Mammary epithelial cell (primary cell): ENCODE data around the gene ANKRD29.

Source experiments
- EZH2 ChIP-seq: IDR thresholded peaks from 2 replicates; pipeline ENCODE4 v1.6.1; 2012; ENCODE audit warnings: low read length, inconsistent platforms, borderline replicate concordance
- TF ChIP-seq, protein P1 (sequence below), 2 donors: IDR thresholded peaks in 1 of 2; conservative IDR thresholded peaks in 1 of 2; 2 replicates each; pipeline ENCODE4 v1.5.1; 2011 to 2012; ENCODE audit warnings: inconsistent platforms in 2 of 2, low read length in 2 of 2, mild to moderate bottlenecking in 2 of 2, control low read depth in 1 of 2, low read depth in 1 of 2; ENCODE audit not compliant: insufficient read depth in 1 of 2; ENCODE audit errors: extremely low read depth in 1 of 2

DNA sequence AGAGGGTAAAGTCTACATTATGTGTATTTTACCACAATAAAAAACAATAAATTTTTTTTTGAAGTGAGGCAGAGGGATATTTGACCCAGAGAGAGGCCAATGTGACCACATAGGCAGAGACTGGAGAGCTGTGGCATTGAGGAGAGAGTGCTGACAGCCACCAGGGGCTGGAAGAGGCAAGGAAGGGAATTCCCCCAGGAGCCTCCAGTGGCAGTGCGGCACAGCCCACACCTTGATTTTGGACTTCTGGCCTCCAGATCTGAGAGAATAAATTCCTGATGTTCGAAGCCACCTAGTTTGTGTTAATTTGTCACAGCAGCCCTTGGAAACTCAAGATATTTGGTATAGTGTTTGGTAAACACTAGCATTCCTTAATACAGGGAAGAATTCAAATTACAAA, 22.7 kb downstream of the ANKRD29 start:
- TF ChIP-seq, protein P1, sequence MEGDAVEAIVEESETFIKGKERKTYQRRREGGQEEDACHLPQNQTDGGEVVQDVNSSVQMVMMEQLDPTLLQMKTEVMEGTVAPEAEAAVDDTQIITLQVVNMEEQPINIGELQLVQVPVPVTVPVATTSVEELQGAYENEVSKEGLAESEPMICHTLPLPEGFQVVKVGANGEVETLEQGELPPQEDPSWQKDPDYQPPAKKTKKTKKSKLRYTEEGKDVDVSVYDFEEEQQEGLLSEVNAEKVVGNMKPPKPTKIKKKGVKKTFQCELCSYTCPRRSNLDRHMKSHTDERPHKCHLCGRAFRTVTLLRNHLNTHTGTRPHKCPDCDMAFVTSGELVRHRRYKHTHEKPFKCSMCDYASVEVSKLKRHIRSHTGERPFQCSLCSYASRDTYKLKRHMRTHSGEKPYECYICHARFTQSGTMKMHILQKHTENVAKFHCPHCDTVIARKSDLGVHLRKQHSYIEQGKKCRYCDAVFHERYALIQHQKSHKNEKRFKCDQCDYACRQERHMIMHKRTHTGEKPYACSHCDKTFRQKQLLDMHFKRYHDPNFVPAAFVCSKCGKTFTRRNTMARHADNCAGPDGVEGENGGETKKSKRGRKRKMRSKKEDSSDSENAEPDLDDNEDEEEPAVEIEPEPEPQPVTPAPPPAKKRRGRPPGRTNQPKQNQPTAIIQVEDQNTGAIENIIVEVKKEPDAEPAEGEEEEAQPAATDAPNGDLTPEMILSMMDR (conservative IDR thresholded peaks at IDR 0.05 in 1 of 2, IDR thresholded peaks at IDR 0.05 in 1 of 2; ENCODE audit: extremely low read depth in 1 of 2, insufficient read depth in 1 of 2, low read depth in 1 of 2, low read length in 2 of 2) = peak in 1 of 2 donors; percentile 2
- no peak for TF ChIP-seq EZH2
